ENCODE data around the gene FASTK.

The FASTK gene

GRCh38 chr7:151101621-151102396, 21.2 kb upstream of the FASTK start:
- DNase-seq (ENCODE audit: insufficient read length, low spot score), result no peak
- no peak for TF ChIP-seq PAX5 (IDR thresholded peaks at IDR 0.05; ENCODE audit: insufficient read depth, low read length, severe bottlenecking)
- TF ChIP-seq SPI1 (IDR thresholded peaks at IDR 0.05; ENCODE audit: low read depth, low read length), result no peak
- no peak for TF ChIP-seq POLR2A (IDR thresholded peaks at IDR 0.05; ENCODE audit: low read depth, low read length)
- no peak for TF ChIP-seq TAF1 (IDR thresholded peaks at IDR 0.05; ENCODE audit: low read depth, low read length)
- TF ChIP-seq POU2F2 (IDR thresholded peaks at IDR 0.05; ENCODE audit: low read depth, low read length), result no peak
- TF ChIP-seq POLR2AphosphoS5 (IDR thresholded peaks at IDR 0.05; ENCODE audit: low read depth, low read length), result no peak
- no peak for FAIRE-seq

- FAIRE-seq, result no peak
- no peak for DNase-seq (ENCODE audit: insufficient read length, low spot score)
- TF ChIP-seq PAX5 (IDR thresholded peaks at IDR 0.05; ENCODE audit: insufficient read depth, low read length, severe bottlenecking), result no peak
- no peak for TF ChIP-seq POLR2A (IDR thresholded peaks at IDR 0.05; ENCODE audit: low read depth, low read length)
- no peak for TF ChIP-seq POU2F2 (IDR thresholded peaks at IDR 0.05; ENCODE audit: low read depth, low read length)
- no peak for TF ChIP-seq TAF1 (IDR thresholded peaks at IDR 0.05; ENCODE audit: low read depth, low read length)
- no peak for TF ChIP-seq POLR2AphosphoS5 (IDR thresholded peaks at IDR 0.05; ENCODE audit: low read depth, low read length)
- no peak for TF ChIP-seq SPI1 (IDR thresholded peaks at IDR 0.05; ENCODE audit: low read depth, low read length)
Measured at GRCh38 chr7:151100921-151101320, 20.3 kb upstream of the FASTK start.

- FAIRE-seq, result no peak
Measured at GRCh38 chr7:151099486-151100211, 19.0 kb upstream of the FASTK start.

GRCh38 chr7:151095828-151096475, 15.3 kb upstream of the FASTK start:
- TF ChIP-seq PAX5 (IDR thresholded peaks at IDR 0.05; ENCODE audit: insufficient read depth, low read length, severe bottlenecking), result no peak
- DNase-seq (ENCODE audit: insufficient read length, low spot score), result no peak
- FAIRE-seq, result no peak

More at GRCh38 chr7:151099486-151100211, 19.0 kb upstream of the FASTK start:
- TF ChIP-seq PAX5 (IDR thresholded peaks at IDR 0.05; ENCODE audit: insufficient read depth, low read length, severe bottlenecking) (no peak), POLR2AphosphoS5 (IDR thresholded peaks at IDR 0.05; ENCODE audit: low read depth, low read length) (no peak), SPI1 (IDR thresholded peaks at IDR 0.05; ENCODE audit: low read depth, low read length) (no peak), TAF1 (IDR thresholded peaks at IDR 0.05; ENCODE audit: low read depth, low read length) (no peak), POLR2A (IDR thresholded peaks at IDR 0.05; ENCODE audit: low read depth, low read length) (no peak), POU2F2 (IDR thresholded peaks at IDR 0.05; ENCODE audit: low read depth, low read length) (no peak)
- no peak for DNase-seq (ENCODE audit: insufficient read length, low spot score)

- TF ChIP-seq TAF1 (IDR thresholded peaks at IDR 0.05; ENCODE audit: low read depth, low read length) (no peak), POLR2A (IDR thresholded peaks at IDR 0.05; ENCODE audit: low read depth, low read length) (no peak), PAX5 (IDR thresholded peaks at IDR 0.05; ENCODE audit: insufficient read depth, low read length, severe bottlenecking) (no peak), POU2F2 (IDR thresholded peaks at IDR 0.05; ENCODE audit: low read depth, low read length) (no peak), POLR2AphosphoS5 (IDR thresholded peaks at IDR 0.05; ENCODE audit: low read depth, low read length) (no peak), SPI1 (IDR thresholded peaks at IDR 0.05; ENCODE audit: low read depth, low read length) (no peak)
- no peak for FAIRE-seq
- no peak for DNase-seq (ENCODE audit: insufficient read length, low spot score)
Measured at GRCh38 chr7:151095123-151095797, 14.7 kb upstream of the FASTK start.

GRCh38 chr7:151094675-151095074, 14.1 kb upstream of the FASTK start:
- FAIRE-seq (no peak), DNase-seq (ENCODE audit: insufficient read length, low spot score) (no peak)
- TF ChIP-seq POLR2A (IDR thresholded peaks at IDR 0.05; ENCODE audit: low read depth, low read length) (no peak), POLR2AphosphoS5 (IDR thresholded peaks at IDR 0.05; ENCODE audit: low read depth, low read length) (no peak), PAX5 (IDR thresholded peaks at IDR 0.05; ENCODE audit: insufficient read depth, low read length, severe bottlenecking) (no peak), POU2F2 (IDR thresholded peaks at IDR 0.05; ENCODE audit: low read depth, low read length) (no peak), TAF1 (IDR thresholded peaks at IDR 0.05; ENCODE audit: low read depth, low read length) (no peak), SPI1 (IDR thresholded peaks at IDR 0.05; ENCODE audit: low read depth, low read length) (no peak)

GRCh38 chr7:151093748-151094147, 13.1 kb upstream of the FASTK start:
- TF ChIP-seq POLR2AphosphoS5 (IDR thresholded peaks at IDR 0.05; ENCODE audit: low read depth, low read length) (no peak), TAF1 (IDR thresholded peaks at IDR 0.05; ENCODE audit: low read depth, low read length) (no peak), POU2F2 (IDR thresholded peaks at IDR 0.05; ENCODE audit: low read depth, low read length) (no peak), PAX5 (IDR thresholded peaks at IDR 0.05; ENCODE audit: insufficient read depth, low read length, severe bottlenecking) (no peak), SPI1 (IDR thresholded peaks at IDR 0.05; ENCODE audit: low read depth, low read length) (no peak), POLR2A (IDR thresholded peaks at IDR 0.05; ENCODE audit: low read depth, low read length) (no peak)
- FAIRE-seq (no peak), DNase-seq (ENCODE audit: insufficient read length, low spot score) (no peak)

- FAIRE-seq (no peak), DNase-seq (ENCODE audit: insufficient read length, low spot score) (no peak)
- no peak for TF ChIP-seq SPI1 (IDR thresholded peaks at IDR 0.05; ENCODE audit: low read depth, low read length)
- no peak for TF ChIP-seq POU2F2 (IDR thresholded peaks at IDR 0.05; ENCODE audit: low read depth, low read length)
- TF ChIP-seq POLR2A (IDR thresholded peaks at IDR 0.05; ENCODE audit: low read depth, low read length), result no peak
- no peak for TF ChIP-seq POLR2AphosphoS5 (IDR thresholded peaks at IDR 0.05; ENCODE audit: low read depth, low read length)
- TF ChIP-seq PAX5 (IDR thresholded peaks at IDR 0.05; ENCODE audit: insufficient read depth, low read length, severe bottlenecking), result no peak
- TF ChIP-seq TAF1 (IDR thresholded peaks at IDR 0.05; ENCODE audit: low read depth, low read length), result no peak
Measured at GRCh38 chr7:151091988-151092387, 11.4 kb upstream of the FASTK start.

- no peak for DNase-seq (ENCODE audit: insufficient read length, low spot score)
- TF ChIP-seq POLR2AphosphoS5 (IDR thresholded peaks at IDR 0.05; ENCODE audit: low read depth, low read length) (no peak), TAF1 (IDR thresholded peaks at IDR 0.05; ENCODE audit: low read depth, low read length) (no peak), PAX5 (IDR thresholded peaks at IDR 0.05; ENCODE audit: insufficient read depth, low read length, severe bottlenecking) (no peak), POU2F2 (IDR thresholded peaks at IDR 0.05; ENCODE audit: low read depth, low read length) (no peak), POLR2A (IDR thresholded peaks at IDR 0.05; ENCODE audit: low read depth, low read length) (no peak), SPI1 (IDR thresholded peaks at IDR 0.05; ENCODE audit: low read depth, low read length) (no peak)
- no peak for FAIRE-seq
Measured at GRCh38 chr7:151091431-151091830, 10.8 kb upstream of the FASTK start.

Measured in GM12891 (cell line).